GM03348 (cell line): ENCODE results near the gene POLR2L.
A peak's percentile ranks its signal among the peaks of the same experiment; 100 is the strongest.

Experiments
- DNase-seq: peaks from one replicate; pipeline ENCODE4 v3.0.0; 2012; ENCODE audit warnings: low spot score

Gene POLR2L

GRCh38 chr11:854601-855329 lies 12.4 kb upstream of the POLR2L start:
- DNase-seq, result no peak

- no peak for DNase-seq
These were observed 11.5 kb upstream of the POLR2L start for GRCh38 chr11:853682-854448.

- DNase-seq, result no peak
These were observed 10.4 kb upstream of the POLR2L start for GRCh38 chr11:852762-853161.

GRCh38 chr11:850775-851763 lies 8.7 kb upstream of the POLR2L start:
- no peak for DNase-seq

DNA sequence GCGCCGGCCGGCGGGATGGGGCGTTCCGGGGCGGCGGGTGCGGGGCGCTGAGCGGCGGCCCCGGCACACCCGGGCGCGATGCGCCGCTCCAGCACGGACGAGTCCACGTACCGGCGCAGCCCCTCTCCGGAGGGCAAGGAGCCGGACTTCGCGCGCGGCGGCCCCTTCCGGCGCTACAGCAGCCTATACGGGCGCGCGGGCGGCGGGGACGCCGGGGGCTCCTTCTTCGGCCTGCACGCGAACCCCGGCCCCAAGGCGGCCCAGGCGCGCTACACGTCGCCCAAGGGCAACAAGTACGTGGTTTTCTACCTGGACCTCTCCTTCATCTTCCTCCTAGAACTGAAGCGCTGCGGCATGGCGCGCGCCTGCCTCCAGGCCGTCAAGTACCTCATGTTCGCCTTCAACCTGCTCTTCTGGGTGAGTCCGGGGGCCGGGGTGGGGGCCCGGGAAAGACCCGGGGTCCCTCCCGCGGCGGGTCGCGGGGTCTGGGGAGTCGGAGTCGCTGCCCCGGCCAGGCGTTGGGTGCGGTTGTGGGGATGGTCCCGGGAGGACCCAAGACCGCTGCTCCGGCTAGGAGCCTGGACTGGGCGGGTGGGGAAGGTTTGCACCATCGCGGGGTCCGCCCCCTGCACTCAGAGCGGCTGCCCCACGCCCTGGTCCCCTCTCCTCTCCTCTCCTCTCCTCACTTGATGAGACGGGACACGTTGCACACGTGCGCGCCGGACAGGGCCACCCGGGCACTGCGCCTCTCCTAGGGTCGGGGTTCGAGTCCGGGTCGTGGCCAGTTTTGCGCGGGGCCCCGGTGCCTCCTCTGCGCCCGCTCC lies 7.8 kb upstream of the POLR2L start:
- DNase-seq, result no peak

DNA sequence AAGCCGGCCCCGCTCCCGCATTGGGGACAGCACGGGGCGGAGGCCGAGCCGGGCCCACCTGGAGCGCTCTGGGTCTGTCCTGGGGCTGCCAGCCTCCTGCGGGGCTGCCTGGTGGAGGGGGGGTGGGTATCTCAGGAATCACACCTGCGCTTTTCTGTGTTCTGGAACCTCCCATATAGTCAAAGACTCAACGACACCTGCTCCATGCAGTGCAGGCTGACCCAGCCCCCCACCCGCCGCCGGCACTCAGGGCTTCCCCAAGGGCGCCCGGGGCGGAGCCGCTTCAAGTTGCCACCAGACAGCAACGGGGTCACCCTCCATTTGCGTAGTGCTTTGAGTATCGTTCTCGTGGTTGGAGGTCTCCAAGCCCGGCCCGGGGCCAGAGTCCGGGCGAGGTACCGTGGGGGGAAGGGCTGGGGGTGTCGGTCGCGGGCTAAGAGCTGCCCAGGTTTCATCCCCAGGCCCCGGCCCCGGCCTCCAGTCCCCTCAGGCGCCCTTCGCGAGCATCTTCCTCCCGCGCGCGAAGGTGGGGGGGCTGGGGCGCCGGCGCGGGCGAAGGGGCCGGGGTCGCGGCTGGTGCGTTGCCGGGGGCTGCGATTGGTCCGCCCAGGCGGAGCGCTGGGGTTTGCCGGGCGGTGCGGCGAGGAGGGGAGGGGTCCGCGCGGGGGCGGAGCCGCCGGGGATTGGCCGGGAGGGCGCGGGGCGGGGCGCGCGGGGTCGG lies 6.9 kb upstream of the POLR2L start:
- no peak for DNase-seq

DNA sequence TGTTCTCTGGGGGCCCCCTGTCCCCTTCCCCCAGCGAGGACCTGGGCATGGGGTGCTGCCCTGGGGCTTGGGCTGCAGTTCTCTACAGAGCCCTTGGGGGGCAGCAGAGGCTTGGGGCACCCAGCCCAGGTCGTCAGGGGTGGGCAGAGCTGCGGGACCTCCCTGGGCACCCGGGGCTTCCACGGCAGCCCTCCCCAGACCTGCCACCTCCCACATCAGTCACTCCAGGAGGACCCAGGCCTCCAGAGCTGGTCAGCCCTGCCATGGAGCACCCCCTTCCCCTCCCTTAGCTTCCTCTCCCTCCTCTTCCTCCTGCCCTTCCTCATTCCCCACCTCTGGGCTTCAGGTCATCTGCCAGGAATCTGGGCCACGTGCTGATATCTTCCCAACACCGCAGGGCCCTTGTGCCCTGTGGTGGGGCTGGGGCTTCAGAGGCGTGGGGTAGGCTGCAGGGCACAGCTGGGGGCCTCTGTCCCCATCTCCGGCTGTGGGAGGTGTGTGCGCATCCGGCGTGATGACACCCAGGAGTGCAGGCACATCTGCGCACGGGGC lies 6.1 kb upstream of the POLR2L start:
- DNase-seq, result peak; percentile 86

DNA sequence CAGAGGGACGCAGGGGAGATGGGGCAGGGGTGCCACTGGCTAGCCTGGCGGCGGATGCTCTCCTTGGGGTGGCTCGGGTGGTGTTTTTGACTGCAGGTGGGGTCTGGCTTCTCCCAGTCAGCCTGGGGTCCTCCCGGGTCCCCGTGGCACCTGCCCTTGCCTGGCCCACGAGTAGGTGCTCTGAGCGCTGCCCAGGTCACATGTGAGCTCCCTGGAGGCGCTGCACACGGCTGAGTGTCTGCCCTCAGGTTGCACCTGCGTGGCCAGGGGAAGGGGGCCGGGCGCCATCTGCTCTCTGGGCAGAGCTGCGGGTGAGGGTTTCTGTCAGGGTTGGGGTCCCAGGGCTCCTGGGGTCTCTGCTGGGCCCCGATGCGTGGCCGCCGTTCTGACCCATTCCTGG lies 5.5 kb upstream of the POLR2L start:
- DNase-seq, result no peak

- no peak for DNase-seq
These were observed 4.3 kb upstream of the POLR2L start for GRCh38 chr11:846496-847098.

DNA sequence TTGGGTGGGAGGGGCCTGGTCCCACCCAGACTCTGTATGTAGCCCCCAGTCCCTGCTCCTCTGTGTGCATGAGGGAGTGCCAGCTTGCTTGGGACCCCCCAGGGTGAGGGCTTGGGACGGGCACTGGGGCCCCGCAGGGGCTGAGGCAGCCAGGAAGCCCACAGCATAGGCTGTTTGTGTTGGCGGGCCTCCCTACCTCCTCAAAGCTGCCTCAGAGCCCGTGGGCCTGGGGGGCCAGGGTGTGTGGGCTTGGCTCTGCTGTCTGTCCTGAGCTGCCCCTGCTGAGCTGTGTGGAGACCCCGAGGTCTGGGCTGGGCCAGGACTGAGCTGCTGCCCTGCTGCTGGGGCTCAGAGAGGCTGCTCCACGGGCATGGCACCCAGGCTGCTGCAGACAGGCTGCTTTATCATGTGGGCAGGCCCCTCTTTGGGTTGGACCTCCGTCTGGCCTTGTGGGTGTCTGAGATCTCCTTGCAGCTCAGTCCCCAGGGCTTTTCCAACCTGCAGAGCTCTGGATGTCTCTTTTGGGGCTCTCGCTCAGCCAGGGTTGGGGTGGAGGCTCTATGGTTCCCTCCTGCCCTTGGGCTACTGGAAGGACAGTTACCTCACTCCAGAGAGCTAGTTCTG lies 3.7 kb upstream of the POLR2L start:
- no peak for DNase-seq

DNA sequence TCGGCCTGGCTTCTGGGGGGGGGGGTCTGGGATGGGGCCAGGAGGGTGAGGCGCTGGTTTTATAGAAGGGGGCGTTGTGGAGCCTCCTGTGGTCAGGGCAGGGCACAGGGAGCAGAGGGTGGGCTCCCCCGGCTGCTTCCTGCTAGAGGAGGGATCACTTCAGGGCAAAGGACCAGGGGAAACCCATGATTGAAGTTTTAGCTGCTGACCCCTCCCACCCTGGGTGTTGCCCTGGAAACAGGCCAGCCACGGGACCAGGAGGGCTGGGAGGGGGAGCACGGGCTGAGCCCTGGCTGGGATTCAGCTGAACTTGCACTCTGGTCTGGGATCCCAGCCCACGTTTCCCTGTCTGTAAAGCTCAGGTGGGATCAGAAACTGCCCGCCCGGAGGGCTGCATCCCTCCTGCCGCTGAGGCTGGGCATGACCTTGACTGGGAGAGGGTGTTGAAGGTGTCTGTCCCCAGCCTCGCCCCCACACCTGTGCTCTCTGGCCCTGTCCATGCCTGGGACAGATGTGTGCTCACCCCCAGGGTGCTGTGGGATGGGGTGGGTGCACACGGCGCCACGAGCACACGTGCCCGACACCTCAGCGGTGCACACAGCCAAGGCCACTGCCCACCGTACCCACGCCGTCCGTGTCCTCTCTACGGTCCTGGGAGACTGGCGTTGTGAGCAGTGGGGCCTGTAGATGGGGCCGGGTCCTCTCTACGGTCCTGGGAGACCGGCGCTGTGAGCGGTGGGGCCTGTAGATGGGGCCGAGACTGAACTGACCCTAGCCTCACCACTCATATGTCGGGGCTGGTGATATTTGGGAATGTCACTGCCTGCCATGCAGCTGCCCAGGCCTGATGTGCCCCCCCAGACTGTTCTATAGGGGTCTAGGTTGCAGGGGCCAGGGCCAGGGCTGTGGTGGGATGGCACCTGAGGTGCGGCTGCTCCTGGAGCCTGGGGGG lies 2.6 kb upstream of the POLR2L start:
- peak; percentile 92 for DNase-seq

DNA sequence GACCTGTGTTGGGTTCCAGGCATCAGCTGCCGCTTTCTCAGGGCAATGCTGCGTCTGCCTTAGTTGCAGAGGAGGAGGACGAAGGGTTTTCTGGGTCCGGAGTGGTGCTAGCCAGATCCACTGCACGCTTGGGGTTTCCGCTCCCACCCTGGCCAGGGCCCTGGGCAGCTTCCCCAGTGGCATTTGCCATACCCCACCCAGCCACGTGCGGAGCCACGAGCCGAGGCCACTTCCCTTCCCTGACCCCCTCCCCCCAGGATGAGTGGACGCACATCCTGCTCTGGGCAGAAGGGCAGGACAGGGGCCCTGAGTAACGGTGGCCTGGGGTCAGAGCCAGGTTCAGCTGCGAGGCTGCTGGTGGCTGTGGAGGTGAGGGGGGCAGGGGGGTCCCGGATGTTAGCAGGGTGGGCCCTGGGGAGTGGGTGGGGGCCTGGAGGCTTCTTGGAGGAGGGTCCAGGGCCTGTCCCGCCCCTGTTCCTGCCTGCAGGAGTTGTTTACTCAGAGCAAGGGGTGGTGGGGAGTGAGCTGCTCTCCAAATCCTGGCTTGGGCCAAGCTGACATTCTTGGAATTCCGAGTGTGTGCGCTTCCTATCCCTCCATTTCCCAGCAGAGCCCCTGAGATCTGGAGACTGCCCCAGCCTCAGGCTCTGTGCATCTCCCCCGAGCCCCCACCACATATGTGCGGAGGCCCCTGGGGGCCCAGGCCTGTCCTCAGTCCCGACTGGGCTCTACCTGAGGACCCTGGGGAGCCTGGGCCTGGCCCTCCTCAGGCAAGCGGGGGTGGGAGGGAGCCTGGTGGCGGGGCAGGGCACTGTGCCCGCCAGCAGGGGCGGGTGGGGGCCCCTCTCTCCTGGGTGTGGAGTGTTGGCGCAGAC lies 1.7 kb upstream of the POLR2L start:
- peak; percentile 94 for DNase-seq

DNA sequence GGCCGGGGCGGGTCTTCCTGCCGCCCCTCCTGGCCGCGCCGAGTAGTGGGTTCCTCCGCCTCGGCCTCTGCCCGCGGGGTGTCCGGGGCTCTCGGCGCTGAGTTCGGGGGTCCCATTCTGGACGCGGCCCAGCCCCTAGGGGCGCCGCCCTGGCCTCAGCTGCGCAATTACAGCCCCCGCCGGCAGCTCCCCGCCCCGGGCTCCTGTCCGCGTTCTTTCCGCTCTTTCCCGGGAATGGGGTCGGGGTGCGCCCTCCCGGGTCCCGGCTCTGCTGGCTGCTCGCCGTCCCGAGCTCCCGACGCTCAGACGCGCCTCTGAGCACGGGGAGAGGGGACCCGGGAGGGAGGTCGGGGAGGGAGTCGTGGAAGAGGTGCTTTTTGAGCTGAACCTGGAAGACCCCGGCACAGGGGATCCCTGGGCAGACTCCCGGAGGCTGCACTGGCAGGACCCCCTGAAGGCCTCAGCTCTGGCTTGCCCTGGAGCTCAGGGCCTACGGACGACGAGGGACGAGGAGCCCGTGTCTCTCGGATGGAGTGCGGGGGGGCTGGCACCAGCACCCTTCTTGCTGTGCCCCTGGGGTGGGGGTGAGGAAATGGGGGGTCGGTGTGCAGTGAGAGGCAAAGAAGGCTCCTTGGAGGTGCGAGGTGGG lies 881 bp upstream of the POLR2L start:
- DNase-seq, result no peak

- DNase-seq, result no peak
These were observed 354 bp downstream of the POLR2L start for GRCh38 chr11:841981-842369.

DNA sequence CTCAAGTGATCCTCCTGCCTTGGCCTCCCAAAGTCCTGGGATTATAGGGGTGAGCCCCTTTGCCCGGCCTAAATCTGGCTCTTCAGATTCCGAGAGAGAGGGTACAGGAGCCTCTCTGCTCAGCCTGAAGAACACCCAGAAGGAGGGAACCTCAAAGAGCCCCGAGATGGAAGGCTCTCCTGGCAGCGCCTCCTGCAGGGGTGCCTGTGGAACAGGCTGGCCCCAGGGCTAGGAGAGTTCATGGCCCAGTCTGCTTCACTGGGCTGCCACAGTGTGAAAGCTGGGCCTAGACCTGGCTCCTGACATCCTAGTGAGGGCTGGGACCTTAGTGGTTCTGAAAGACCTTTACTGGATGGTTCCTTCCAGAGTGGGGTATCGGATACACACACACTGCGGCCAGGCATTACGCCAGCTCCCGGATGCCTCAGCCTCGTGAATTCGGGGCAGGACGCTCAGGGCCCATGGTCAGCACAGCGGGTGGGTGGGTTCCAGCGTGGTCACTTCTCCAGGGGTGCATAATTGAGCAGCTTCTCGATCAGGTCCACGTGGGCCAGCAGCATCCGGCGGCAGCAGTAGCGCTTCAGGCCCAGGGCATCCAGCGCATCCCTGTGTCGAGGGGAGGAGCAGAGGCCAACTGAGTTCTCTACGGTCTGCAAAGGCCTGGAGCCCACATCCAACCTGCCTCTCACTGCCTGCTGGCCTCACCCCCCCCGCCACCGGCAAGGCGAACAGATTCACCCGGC lies 2.3 kb downstream of the POLR2L start:
- no peak for DNase-seq

DNA sequence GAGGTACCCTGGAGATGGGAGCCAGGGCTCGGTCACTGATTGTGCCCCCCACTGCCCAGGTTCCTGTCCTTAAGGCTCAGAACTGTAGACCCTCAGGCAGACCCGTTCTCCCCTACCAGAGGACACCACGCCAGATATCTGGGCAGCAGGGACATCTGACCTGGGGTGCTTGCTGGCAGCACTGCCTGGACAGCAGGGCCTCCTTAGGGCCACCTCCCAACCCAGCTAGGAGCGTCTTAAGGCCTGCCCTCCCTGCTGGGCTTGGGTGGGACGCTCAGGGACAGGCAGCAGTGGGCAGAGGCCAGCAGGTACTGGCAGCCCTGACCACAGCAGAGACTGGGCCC lies 3.1 kb downstream of the POLR2L start:
- DNase-seq, result no peak
